ENCODE data around the gene ITGA7. TPM values are rescaled to one million over a fixed set of nuclear protein-coding genes. Genes with fewer than 3 reads are reported as not detected.

Gene ITGA7
- total and polyA plus RNA-seq, 2 of the 8 experiments (the other 6 are each of a cell fraction or from before 2014, with no cell fraction given) = 57.6 to 86.1 TPM

DNA sequence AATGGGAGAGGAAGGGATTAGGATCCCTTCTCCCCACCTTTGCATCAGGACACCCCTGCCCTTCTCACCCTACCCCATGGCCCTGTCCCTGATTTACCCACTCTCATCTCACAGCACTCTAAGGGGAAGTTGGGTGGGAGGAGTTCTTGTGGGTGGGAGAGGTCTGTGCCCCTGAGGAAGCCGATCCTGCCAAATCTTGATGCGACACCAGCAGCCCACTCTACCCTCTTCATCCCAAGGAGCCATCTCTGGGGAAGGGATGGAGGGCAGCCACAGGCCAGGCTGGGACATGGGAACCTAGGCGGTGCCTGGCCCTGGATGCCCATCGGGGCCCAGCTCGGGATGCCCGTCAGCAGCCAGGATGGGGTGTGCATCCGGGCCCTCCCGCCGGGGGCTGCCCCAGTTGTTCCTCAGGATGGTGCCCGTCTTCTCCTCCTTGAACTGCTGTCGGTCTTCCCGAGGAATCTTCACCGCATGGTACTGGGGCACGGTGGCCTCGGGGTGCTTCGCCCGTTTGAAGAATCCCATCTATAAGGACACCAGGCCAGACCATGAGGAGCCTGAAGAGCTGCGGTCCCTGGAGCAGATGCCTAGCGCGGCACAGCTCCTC, 22.8 kb downstream of the ITGA7 start:
- ChIA-PET CTCF (ENCODE audit: partially characterized antibody) (interaction anchor here (1.9 to 4.9 kb wide), 2 partner anchors 21 to 54 kb away, joined by 8 to 34 read pairs; partner anchors contain the start of gene ITGA7), POLR2A (ENCODE audit: partially characterized antibody) (interaction anchor here (0.6 to 2.4 kb wide), 4 partner anchors 8 to 22 kb away, joined by 3 to 10 read pairs (median 6); partner anchors contain the start of gene ITGA7)
- Histone ChIP-seq H2BK12ac (ENCODE audit: low read depth, low read length) (no peak overlapping the region), H4K91ac (replicated peaks; ENCODE audit: insufficient read length, low read length) (no peak overlapping the region), H2BK120ac (replicated peaks; ENCODE audit: low read depth, low read length) (no peak overlapping the region), H3K9ac (replicated peaks in 1 of 4; ENCODE audit: extremely low read depth in 1 of 4, low read depth in 3 of 4, low read length in 3 of 4) (no peak overlapping the region), H3K79me1 (ENCODE audit: low read depth, low read length) (no peaks in the 10 kb centered on the region), H3K9me3 (ENCODE audit: insufficient read depth in 2 of 2, low read depth in 1 of 2, low read length in 1 of 2) (no peaks in the 10 kb centered on the region), H3K23ac (ENCODE audit: insufficient read length) (no peak overlapping the region), H3K56ac (replicated peaks; ENCODE audit: insufficient read length, low read depth, low read length) (no peak overlapping the region), H3K14ac (ENCODE audit: insufficient read length) (no peak overlapping the region), H2AK5ac (ENCODE audit: low read depth, low read length) (no peak overlapping the region), H3K4me3 (ENCODE audit: extremely low read depth in 1 of 4, insufficient read depth in 2 of 4, low read depth in 3 of 4, low read length in 4 of 4) (no peak overlapping the region), H3K36me3 (ENCODE audit: control insufficient read depth in 2 of 4, insufficient read depth in 4 of 4, low read length in 3 of 4) (peaks cover 0 to 17% (median 6%) of the 10 kb centered on the region in 4 experiments; a peak in 5 of 8 replicates), H3K27me3 (replicated peaks in 1 of 4; ENCODE audit: control insufficient read depth in 3 of 4, extremely low read depth in 1 of 4, insufficient read depth in 3 of 4, low read length in 3 of 4) (no peaks in the 10 kb centered on the region), H3K27ac (ENCODE audit: low read depth, low read length) (no peak overlapping the region), H3K4me1 (replicated peaks in 1 of 4; ENCODE audit: control insufficient read depth in 3 of 4, insufficient read depth in 4 of 4, low read length in 3 of 4) (peaks cover 0 to 12% (median 5%) of the 10 kb centered on the region in 4 experiments; a peak in 4 of 7 replicates), H4K5ac (ENCODE audit: insufficient read length, low read depth, low read length) (no peak overlapping the region), H2BK5ac (ENCODE audit: low read depth, low read length) (no peak overlapping the region), H3K18ac (ENCODE audit: extremely low read depth, low read length) (no peak overlapping the region), H3K4me2 (ENCODE audit: insufficient read depth in 1 of 2, low read depth in 2 of 2, low read length in 2 of 2) (no peak overlapping the region), H2BK20ac (ENCODE audit: low read length) (no peak overlapping the region), H3K4ac (replicated peaks; ENCODE audit: insufficient read length, low read depth, low read length) (no peak overlapping the region), H4K8ac (ENCODE audit: extremely low read depth, insufficient read depth, low read length) (no peak overlapping the region), H4K20me1 (replicated peaks in 1 of 2; ENCODE audit: control insufficient read depth in 1 of 2, insufficient read depth in 2 of 2, low read length in 2 of 2) (peaks cover 0 to 2% of the 10 kb centered on the region in 2 experiments), H3K23me2 (ENCODE audit: low read depth, low read length) (no peaks in the 10 kb centered on the region), H2BK15ac (ENCODE audit: low read length) (no peak overlapping the region), H2AFZ (ENCODE audit: low read length) (no peak overlapping the region), H3K79me2 (ENCODE audit: control insufficient read depth in 1 of 2, insufficient read depth in 2 of 2, low read length in 2 of 2) (no peaks in the 10 kb centered on the region)
- WGBS, 2 experiments (ENCODE audit: extremely low coverage in 1 of 2, insufficient coverage in 1 of 2, insufficient read length in 1 of 2, insufficient replicate concordance in 2 of 2, low coverage in 1 of 2, low lambda C conversion rate in 2 of 2, missing lambda C conversion rate in 1 of 2) = 95% methylated on average over 18 of the region's 20 CpGs; no CpG with 5 or more reads in 1 of the 2 experiments
- TF ChIP-seq ZNF274 (IDR thresholded peaks at IDR 0.05; ENCODE audit: borderline replicate concordance, extremely low read depth, low read length) (no peak), SIRT6 (IDR thresholded peaks at IDR 0.05; ENCODE audit: low read length) (no peak), SIX5 (IDR thresholded peaks at IDR 0.05; ENCODE audit: low read depth, low read length) (no peak), FOSL1 (IDR thresholded peaks at IDR 0.05; ENCODE audit: insufficient read depth, low read depth, low read length) (no peak), POU5F1 (IDR thresholded peaks at IDR 0.05; ENCODE audit: low read depth, low read length) (no peak), GTF2F1 (IDR thresholded peaks at IDR 0.05; ENCODE audit: borderline replicate concordance, low read depth, low read length) (no peak), SRF (IDR thresholded peaks at IDR 0.05; ENCODE audit: low read depth, low read length) (no peak), SAP30 (IDR thresholded peaks at IDR 0.05; ENCODE audit: insufficient read depth, insufficient replicate concordance, low read length) (no peak), TAF7 (optimal IDR thresholded peaks at IDR 0.05; ENCODE audit: borderline replicate concordance, low read depth, low read length) (no peak)
- no peak for FAIRE-seq
- no peak for DNase-seq (ENCODE audit: low read depth in 1 of 2, low spot score in 2 of 2)
